NCI-H774 (cell line): ENCODE results near the gene CXCL12.

Source experiments
- DNase-seq: peaks from one replicate; lab custom pipeline; 2025; lab: John Stamatoyannopoulos, UW

Gene CXCL12

GRCh38 chr10:44384601-44385025, 284 bp downstream of the CXCL12 start:
- no peak for DNase-seq

GRCh38 chr10:44383749-44384600, 922 bp downstream of the CXCL12 start:
- no peak for DNase-seq

GRCh38 chr10:44382981-44383748, 1.7 kb downstream of the CXCL12 start:
- no peak for DNase-seq

GRCh38 chr10:44382131-44382858, 2.6 kb downstream of the CXCL12 start:
- DNase-seq, result no peak

GRCh38 chr10:44380829-44381600, 3.9 kb downstream of the CXCL12 start:
- no peak for DNase-seq

GRCh38 chr10:44379907-44380306, 5.0 kb downstream of the CXCL12 start:
- no peak for DNase-seq

GRCh38 chr10:44378626-44379025, 6.3 kb downstream of the CXCL12 start:
- DNase-seq, result no peak

GRCh38 chr10:44377651-44378310, 7.1 kb downstream of the CXCL12 start:
- no peak for DNase-seq

- no peak for DNase-seq
These were observed 8.3 kb downstream of the CXCL12 start for GRCh38 chr10:44376472-44377099.

GRCh38 chr10:44374155-44374554, 10.7 kb downstream of the CXCL12 start:
- no peak for DNase-seq

GRCh38 chr10:44373341-44373995, 11.4 kb downstream of the CXCL12 start:
- no peak for DNase-seq

GRCh38 chr10:44372181-44372580, 12.7 kb downstream of the CXCL12 start:
- no peak for DNase-seq

GRCh38 chr10:44370731-44371248, 14.1 kb downstream of the CXCL12 start:
- DNase-seq, result no peak

- no peak for DNase-seq
These were observed 15.0 kb downstream of the CXCL12 start for GRCh38 chr10:44369854-44370253.

GRCh38 chr10:44369296-44369695, 15.6 kb downstream of the CXCL12 start:
- no peak for DNase-seq

GRCh38 chr10:44368637-44369036, 16.3 kb downstream of the CXCL12 start:
- no peak for DNase-seq

GRCh38 chr10:44366941-44367630, 17.8 kb downstream of the CXCL12 start:
- no peak for DNase-seq

- DNase-seq, result no peak
These were observed 20.3 kb downstream of the CXCL12 start for GRCh38 chr10:44364566-44364965.

- no peak for DNase-seq
These were observed 21.2 kb downstream of the CXCL12 start for GRCh38 chr10:44363716-44364115.
